PC-9 (cell line): ENCODE measurements around the gene EPB41L5. TPM values are rescaled to one million over a fixed set of nuclear protein-coding genes. Genes with fewer than 3 reads are reported as not detected.
A peak's percentile ranks its signal among the peaks of the same experiment; 100 is the strongest.
"Not testable (repeated sequence)": the region's sequence is repeated elsewhere in the genome, so short reads cannot be mapped to it uniquely, and the experiment has no call there.

Source experiments
- BruUV-seq: library from RNA; stranded (reverse); fragments of 400-500 nt; replicated peaks from 2 replicates; lab custom pipeline; 2021; lab: Mats Ljungman, UMichigan
- CTCF ChIA-PET: fragments of 300-600 bp; sonication (Branson Sonifier 250); formaldehyde crosslinking; loops from one replicate; lab custom pipeline; 2022; ENCODE audit warnings: antibody characterized with exemption; lab: Charles Lee
- POLR2A ChIA-PET: fragments of 300-600 bp; sonication (Branson Sonifier 250); formaldehyde crosslinking; loops from one replicate; lab custom pipeline; 2022; ENCODE audit warnings: antibody characterized with exemption; ENCODE audit not compliant: unreplicated experiment; lab: Charles Lee
- DNase-seq, 2 experiments: peaks; one replicate each; pipeline versions ENCODE4 v3.0.0 to v3.0.0-alpha.2; 2015 to 2022; ENCODE audit warnings: mixed read lengths in 1 of 2
- H2AFZ ChIP-seq: fragments of 200-600 bp; sonication (generic); 2 replicates; pipeline ENCODE4 v1.8.1; 2017; ENCODE audit warnings: antibody characterized with exemption
- H3F3A ChIP-seq: fragments of 200-600 bp; sonication (generic); 2 replicates; pipeline ENCODE4 v1.8.1; 2017; ENCODE audit warnings: antibody characterized with exemption, mild to moderate bottlenecking, low read depth; ENCODE audit not compliant: insufficient read depth
- H3K27ac ChIP-seq: fragments of 200-600 bp; sonication (generic); 2 replicates; pipeline ENCODE4 v1.6.1; 2016; ENCODE audit warnings: mixed run types
- H3K27me3 ChIP-seq: fragments of 200-600 bp; sonication (generic); 2 replicates; pipeline ENCODE4 v1.6.1; 2016; ENCODE audit warnings: low read depth, mixed run types; ENCODE audit not compliant: insufficient read depth
- H3K36me3 ChIP-seq: fragments of 200-600 bp; sonication (generic); 2 replicates; pipeline ENCODE4 v1.6.1; 2016; ENCODE audit warnings: low read depth, mixed run types
- H3K4me1 ChIP-seq: fragments of 200-600 bp; sonication (generic); replicated peaks from 2 replicates; pipeline ENCODE4 v1.6.1; 2016; ENCODE audit warnings: mixed run types; ENCODE audit not compliant: insufficient read depth
- H3K4me2 ChIP-seq: fragments of 200-600 bp; sonication (generic); 2 replicates; pipeline ENCODE4 v1.6.1; 2017; ENCODE audit warnings: mixed run types
- H3K4me3 ChIP-seq: fragments of 200-600 bp; sonication (generic); 2 replicates; pipeline ENCODE4 v1.6.1; 2016; ENCODE audit warnings: mixed run types
- H3K79me2 ChIP-seq: fragments of 200-600 bp; sonication (generic); 2 replicates; pipeline ENCODE4 v1.6.1; 2017; ENCODE audit warnings: low read depth, mixed run types
- H3K9me2 ChIP-seq: fragments of 200-600 bp; sonication (generic); 2 replicates; pipeline ENCODE4 v1.8.1; 2017; ENCODE audit warnings: mild to moderate bottlenecking; ENCODE audit not compliant: insufficient read depth
- H3K9me3 ChIP-seq: fragments of 200-600 bp; sonication (generic); 2 replicates; pipeline ENCODE4 v1.8.1; 2016; ENCODE audit warnings: low read depth; ENCODE audit not compliant: insufficient read depth
- H4K20me1 ChIP-seq: fragments of 200-600 bp; sonication (generic); 2 replicates; pipeline ENCODE4 v1.8.1; 2017; ENCODE audit not compliant: insufficient read depth
- CTCF ChIP-seq: fragments of 200-600 bp; sonication (generic); conservative IDR thresholded peaks from 2 replicates; pipeline ENCODE4 v1.6.1; 2017; ENCODE audit warnings: mixed run types, antibody characterized with exemption, mild to moderate bottlenecking, moderate library complexity
- EZH2 ChIP-seq: fragments of 200-600 bp; sonication (generic); IDR thresholded peaks from 2 replicates; pipeline ENCODE4 v1.8.0; 2017; ENCODE audit warnings: antibody characterized with exemption, low read depth
- intact Hi-C: fragments of 100-400 bp; cut with micrococcal nuclease; formaldehyde crosslinking; loops from one replicate; pipeline ENCODE4 v1.10.0; 2022; ENCODE audit not compliant: unreplicated experiment
- total RNA-seq: library from RNA; stranded (reverse); gene quantifications from 2 replicates; pipeline ENCODE4 v1.2.3, GENCODE V29; 2021

EPB41L5 gene
- total RNA-seq, 1 experiment from 2014 or later, result 18.4 TPM

- DNase-seq, result no peak
- 0 out of 2 replicates have a peak, but pooled peaks cover 10% of the 10 kb centered on the region for H3F3A ChIP-seq
- no peak overlapping the region for H2AFZ ChIP-seq
- TF ChIP-seq EZH2 (no peak), CTCF (no peak)
- POLR2A ChIA-PET, result no interaction called here
- H3K27me3 ChIP-seq, result no peaks in the 10 kb centered on the region
- no peaks in the 10 kb centered on the region for H3K9me3 ChIP-seq
- no TSS peak for BruUV-seq
- H3K4me1 ChIP-seq, result peaks cover 19% of the 10 kb centered on the region
- CTCF ChIA-PET, result no interaction called here
- no peaks in the 10 kb centered on the region for H3K9me2 ChIP-seq
- intact Hi-C loops, result loop anchor here (10.0 kb wide), 1 partner anchor 296 kb away; no protein-coding TSS in a partner anchor
- H3K79me2 ChIP-seq, result peaks cover 14% of the 10 kb centered on the region
- no peak overlapping the region for H3K27ac ChIP-seq
- no peaks in the 10 kb centered on the region for H3K36me3 ChIP-seq
- no peak overlapping the region for H3K4me2 ChIP-seq
- H3K4me3 ChIP-seq, result no peak overlapping the region
- no peaks in the 10 kb centered on the region; the same call in 1 of the 2 replicates for H4K20me1 ChIP-seq
These were observed 5.7 kb downstream of the EPB41L5 start for GRCh38 chr2:120018549-120018948.

- H4K20me1 ChIP-seq, result no peaks in the 10 kb centered on the region
- intact Hi-C loops, result no loop called here
- H3K9me2 ChIP-seq, result no peaks in the 10 kb centered on the region
- H3F3A ChIP-seq, result 0 out of 2 replicates have a peak, but pooled peaks cover 10% of the 10 kb centered on the region
- H2AFZ ChIP-seq, result no peak overlapping the region
- H3K27ac ChIP-seq, result no peak overlapping the region
- no peaks in the 10 kb centered on the region for H3K36me3 ChIP-seq
- H3K4me2 ChIP-seq, result no peak overlapping the region
- TF ChIP-seq CTCF (no peak), EZH2 (no peak)
- POLR2A ChIA-PET, result no interaction called here
- no peak for DNase-seq
- no peaks in the 10 kb centered on the region for H3K27me3 ChIP-seq
- no peaks in the 10 kb centered on the region for H3K9me3 ChIP-seq
- CTCF ChIA-PET, result interaction anchor here (0.6 kb wide), 1 partner anchor 1993 kb away, joined by 5 read pairs; no protein-coding TSS in a partner anchor
- no TSS peak for BruUV-seq
- H3K79me2 ChIP-seq, result peaks cover 4% of the 10 kb centered on the region; the same call in 1 of the 2 replicates
- H3K4me3 ChIP-seq, result no peak overlapping the region
- H3K4me1 ChIP-seq, result 0 out of 2 replicates have a peak, but pooled peaks cover 10% of the 10 kb centered on the region
These were observed 7.7 kb downstream of the EPB41L5 start for GRCh38 chr2:120020554-120020953.

GRCh38 chr2:120022505-120022904 is 9.6 kb downstream of the EPB41L5 start:
- DNase-seq, H3K27ac ChIP-seq, intact Hi-C loops, H3K4me1 ChIP-seq, H3K9me2 ChIP-seq, H3K27me3 ChIP-seq, H4K20me1 ChIP-seq, H3K9me3 ChIP-seq, CTCF ChIA-PET, H3K4me2 ChIP-seq, H3F3A ChIP-seq, H2AFZ ChIP-seq, H3K79me2 ChIP-seq, BruUV-seq, H3K36me3 ChIP-seq, POLR2A ChIA-PET, H3K4me3 ChIP-seq: not testable (repeated sequence)

GRCh38 chr2:120026890-120027289 is 14.0 kb downstream of the EPB41L5 start:
- H4K20me1 ChIP-seq, result no peaks in the 10 kb centered on the region
- BruUV-seq, result no TSS peak
- TF ChIP-seq CTCF (peak; percentile 54), EZH2 (no peak)
- H3K4me1 ChIP-seq, result no peaks in the 10 kb centered on the region; the same call in 1 of the 2 replicates
- no peaks in the 10 kb centered on the region for H3K79me2 ChIP-seq
- H3K36me3 ChIP-seq, result no peaks in the 10 kb centered on the region
- peaks cover 6% of the 10 kb centered on the region; the same call in 1 of the 2 replicates for H3K9me3 ChIP-seq
- no peaks in the 10 kb centered on the region for H3F3A ChIP-seq
- no peak overlapping the region for H2AFZ ChIP-seq
- ChIA-PET POLR2A (no interaction called here), CTCF (no interaction called here)
- intact Hi-C loops, result no loop called here
- no peak overlapping the region for H3K27ac ChIP-seq
- no peaks in the 10 kb centered on the region for H3K27me3 ChIP-seq
- no peaks in the 10 kb centered on the region for H3K9me2 ChIP-seq
- H3K4me3 ChIP-seq, result no peak overlapping the region
- H3K4me2 ChIP-seq, result no peak overlapping the region
- DNase-seq, result no peak
